HG03469 (cell line): ENCODE results near the gene LILRA5.
"Not testable (repeated sequence)": the region's sequence is repeated elsewhere in the genome, so short reads cannot be mapped to it uniquely, and the experiment has no call there.

Source experiments
- ATAC-seq: cut with Tn5 transposase; IDR thresholded peaks from one replicate; pipeline ENCODE4 v1.9.1; 2021; ENCODE audit warnings: mild to moderate bottlenecking, moderate library complexity, moderate number of reproducible peaks; ENCODE audit not compliant: unreplicated experiment

Gene LILRA5

DNA sequence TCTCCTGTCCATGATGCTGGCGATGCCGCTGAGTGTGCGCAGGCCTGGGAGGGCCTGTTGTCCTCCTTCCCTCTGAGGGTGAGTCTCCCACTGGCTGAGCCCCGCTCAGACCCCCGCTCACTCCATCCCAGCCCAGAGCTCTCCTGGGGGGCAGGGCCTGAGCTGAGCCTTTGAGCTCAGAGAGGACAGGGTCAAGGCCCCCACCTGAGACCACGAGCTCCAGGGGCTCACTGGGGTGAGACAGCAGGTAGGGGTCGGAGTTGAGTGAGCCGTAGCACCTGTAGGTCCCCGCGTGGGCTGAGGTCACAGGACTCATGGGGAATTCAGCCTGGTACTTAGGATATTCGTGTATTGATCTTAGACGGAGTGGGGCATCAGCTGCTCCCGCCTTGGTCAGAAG, 34.9 kb downstream of the LILRA5 start:
- ATAC-seq: not testable (repeated sequence)

- not testable (repeated sequence) for ATAC-seq
Observed at GRCh38 chr19:54277111-54277615, 35.8 kb downstream of the LILRA5 start.

- no peak for ATAC-seq
Observed at GRCh38 chr19:54275951-54276350, 37.0 kb downstream of the LILRA5 start.

GRCh38 chr19:54274516-54274915, 38.5 kb downstream of the LILRA5 start:
- not testable (repeated sequence) for ATAC-seq

- no peak for ATAC-seq
Observed at GRCh38 chr19:54273821-54274220, 39.1 kb downstream of the LILRA5 start.

GRCh38 chr19:54272181-54272580, 40.8 kb downstream of the LILRA5 start:
- not testable (repeated sequence) for ATAC-seq

GRCh38 chr19:54271587-54271986, 41.4 kb downstream of the LILRA5 start:
- not testable (repeated sequence) for ATAC-seq

GRCh38 chr19:54271106-54271505, 41.9 kb downstream of the LILRA5 start:
- no peak for ATAC-seq

GRCh38 chr19:54268936-54269335, 44.0 kb downstream of the LILRA5 start:
- no peak for ATAC-seq

DNA sequence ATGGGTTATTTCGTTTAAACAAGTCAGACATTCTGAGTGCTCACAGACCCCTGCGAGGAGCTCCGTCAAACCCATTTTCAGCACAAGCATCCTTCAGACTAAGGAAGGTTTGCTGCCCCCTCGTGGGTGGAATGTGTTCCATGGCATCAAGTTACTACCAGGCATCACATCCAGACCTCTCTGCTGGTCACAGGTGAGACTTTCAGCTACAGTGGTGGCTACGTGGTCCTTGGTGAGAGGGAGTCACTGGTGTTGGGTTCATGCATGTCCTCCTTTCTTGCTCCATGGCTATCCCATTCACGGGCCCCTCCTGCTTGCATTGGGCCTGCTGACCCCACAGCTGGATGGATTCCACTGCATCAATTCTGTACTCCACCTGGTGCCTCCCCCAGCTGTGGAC, 46.8 kb downstream of the LILRA5 start:
- no peak for ATAC-seq

DNA sequence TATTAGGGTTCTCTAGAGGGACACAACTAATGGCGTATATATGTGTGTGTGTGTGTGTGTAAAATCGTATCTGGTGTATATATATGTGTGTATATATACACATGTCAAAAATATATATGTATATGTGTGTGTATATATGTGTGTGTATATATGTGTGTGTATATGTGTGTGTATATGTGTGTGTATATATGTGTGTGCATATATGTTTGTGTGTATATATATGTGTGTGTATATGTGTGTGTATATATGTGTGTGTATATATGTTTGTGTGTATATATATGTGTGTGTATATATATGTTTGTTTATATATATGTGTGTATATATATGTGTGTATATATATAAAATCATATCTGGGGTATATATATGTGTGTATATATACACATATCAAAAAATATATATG, 50.5 kb downstream of the LILRA5 start:
- ATAC-seq: no peak

DNA sequence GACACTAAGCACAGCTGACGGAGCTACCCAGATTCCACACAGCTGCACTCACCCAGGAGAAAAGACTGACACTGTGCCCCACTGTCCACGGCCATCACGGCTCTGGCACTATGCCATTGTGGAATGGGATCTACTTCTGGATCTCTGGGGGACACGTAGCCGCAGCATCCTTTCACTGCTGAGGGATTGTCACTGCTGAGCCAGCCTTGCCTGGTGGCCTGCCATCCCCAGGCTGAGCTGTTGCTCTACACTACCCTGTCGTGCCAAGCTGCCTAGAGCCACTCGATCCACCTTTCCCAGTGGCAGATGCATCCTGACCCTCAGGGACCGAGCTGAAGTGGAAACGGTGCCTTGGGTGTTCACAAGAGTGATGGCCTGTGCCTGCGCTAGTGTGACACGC, 50.9 kb downstream of the LILRA5 start:
- no peak for ATAC-seq

- ATAC-seq: no peak
Observed at GRCh38 chr19:54257116-54257480, 55.9 kb downstream of the LILRA5 start, which contains the start of gene LILRB5. LILRB5 (minus strand) TSS chr19:54257273; CDS start chr19:54257193, 80 bp downstream.
